ENCODE measurements around the gene ATP2B2. TPM values are rescaled to one million over a fixed set of nuclear protein-coding genes. Genes with fewer than 3 reads are reported as not detected.

The ATP2B2 gene
- total and polyA plus RNA-seq, 2 donors (not counting 1 experiment from before 2014, with no cell fraction given), result not detected

DNA sequence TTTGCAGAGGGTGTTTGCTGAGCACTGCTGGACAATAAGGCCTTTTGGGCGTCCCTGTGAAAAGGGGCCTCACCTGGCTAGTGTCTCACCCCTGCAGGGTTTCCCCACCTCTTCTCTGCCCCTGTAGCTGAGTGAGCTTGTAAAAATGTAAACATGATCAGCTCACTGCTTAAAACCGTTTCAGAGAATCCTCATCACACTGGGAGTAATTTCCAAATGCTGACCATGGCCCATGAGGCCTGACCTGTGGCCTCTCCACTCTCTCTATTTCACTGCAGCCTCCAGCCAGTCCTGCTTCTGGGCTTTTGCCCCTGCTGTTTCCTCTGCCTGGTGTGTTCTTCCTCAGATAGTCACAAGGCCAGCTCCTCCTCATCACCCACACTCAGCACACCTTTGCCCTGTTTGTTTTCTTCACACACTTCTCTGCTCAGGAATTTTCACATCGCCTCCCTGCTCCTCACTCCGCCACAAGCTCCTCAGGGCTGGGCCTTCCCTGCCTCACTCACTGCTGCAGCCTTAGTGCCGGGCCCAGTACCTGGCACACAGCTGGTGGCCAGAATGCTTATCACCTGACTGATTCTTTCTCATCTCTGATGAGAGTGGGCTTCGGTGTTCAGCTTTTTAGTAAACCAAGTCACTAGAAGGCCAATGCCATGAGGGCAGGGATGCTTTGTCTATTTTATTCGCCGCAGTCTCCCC is 105.2 kb downstream of the ATP2B2 start:
- CTCF ChIA-PET, result interaction anchor here (1.0 kb wide), 1 partner anchor 56 kb away, joined by 4 read pairs; no protein-coding TSS in a partner anchor

DNA sequence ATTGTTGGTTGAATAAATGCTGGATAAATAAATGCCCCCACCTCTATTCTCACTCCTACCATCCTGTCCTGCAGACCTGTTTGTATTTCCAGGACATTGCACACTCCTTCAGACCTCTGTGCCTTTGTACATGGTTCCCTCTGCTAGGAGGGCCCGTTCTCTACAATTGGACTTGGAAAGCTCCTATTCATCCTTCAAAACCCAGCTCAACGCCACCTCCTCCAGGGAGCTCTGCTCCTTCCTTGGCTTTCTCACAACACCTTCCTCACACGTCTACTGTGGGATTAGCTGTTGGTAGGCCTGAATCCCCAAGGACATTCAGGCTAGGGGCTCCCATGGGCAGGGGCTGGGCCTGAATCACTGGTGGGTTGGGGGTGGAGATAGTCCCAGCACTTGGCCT is 105.8 kb downstream of the ATP2B2 start:
- H3K79me2 ChIP-seq (ENCODE audit: control insufficient read depth, insufficient read depth, low read length), result no peaks in the 10 kb centered on the region
- no peak overlapping the region for H3K9ac ChIP-seq (ENCODE audit: low read length)
- ATAC-seq (ENCODE audit: low read depth), result no peak
- H3K4me1 ChIP-seq (ENCODE audit: control insufficient read depth in 2 of 2, insufficient read depth in 2 of 2, low read length in 2 of 2), result peaks cover 24 to 34% of the 10 kb centered on the region in 2 donors
- no peak overlapping the region for H3K27ac ChIP-seq (ENCODE audit: low read length in 2 of 2)
- ChIA-PET CTCF (no interaction called here), POLR2A (interaction anchor here (1.2 kb wide), 1 partner anchor 10 kb away, joined by 3 read pairs; no protein-coding TSS in a partner anchor)
- H2AFZ ChIP-seq (ENCODE audit: insufficient read depth, low read depth, low read length, poor library complexity, severe bottlenecking), result no peak overlapping the region
- no peaks in the 10 kb centered on the region for H3K27me3 ChIP-seq (replicated peaks in 1 of 4; ENCODE audit: control extremely low read depth in 1 of 4, control insufficient read depth in 3 of 4, insufficient read depth in 4 of 4, low read length in 3 of 4)
- no peaks in the 10 kb centered on the region for H3K9me3 ChIP-seq (ENCODE audit: control extremely low read depth in 1 of 3, control insufficient read depth in 2 of 3, insufficient read depth in 1 of 3, low read length in 2 of 3)
- no CpG with 5 or more reads among the region's 3 CpGs for WGBS (ENCODE audit: insufficient coverage)
- no peaks in the 10 kb centered on the region for H3K36me3 ChIP-seq (replicated peaks in 1 of 2; ENCODE audit: control extremely low read depth in 1 of 2, control insufficient read depth in 1 of 2, extremely low read depth in 1 of 2, insufficient read depth in 2 of 2, low read length in 1 of 2)
- DNase-seq, result no peak
- H3K4me2 ChIP-seq (replicated peaks; ENCODE audit: low read depth, low read length, poor library complexity, severe bottlenecking), result no peak overlapping the region
- no peaks in the 10 kb centered on the region for H3K9me3 Mint-ChIP-seq (ENCODE audit: insufficient read depth)
- TF ChIP-seq, protein P1, sequence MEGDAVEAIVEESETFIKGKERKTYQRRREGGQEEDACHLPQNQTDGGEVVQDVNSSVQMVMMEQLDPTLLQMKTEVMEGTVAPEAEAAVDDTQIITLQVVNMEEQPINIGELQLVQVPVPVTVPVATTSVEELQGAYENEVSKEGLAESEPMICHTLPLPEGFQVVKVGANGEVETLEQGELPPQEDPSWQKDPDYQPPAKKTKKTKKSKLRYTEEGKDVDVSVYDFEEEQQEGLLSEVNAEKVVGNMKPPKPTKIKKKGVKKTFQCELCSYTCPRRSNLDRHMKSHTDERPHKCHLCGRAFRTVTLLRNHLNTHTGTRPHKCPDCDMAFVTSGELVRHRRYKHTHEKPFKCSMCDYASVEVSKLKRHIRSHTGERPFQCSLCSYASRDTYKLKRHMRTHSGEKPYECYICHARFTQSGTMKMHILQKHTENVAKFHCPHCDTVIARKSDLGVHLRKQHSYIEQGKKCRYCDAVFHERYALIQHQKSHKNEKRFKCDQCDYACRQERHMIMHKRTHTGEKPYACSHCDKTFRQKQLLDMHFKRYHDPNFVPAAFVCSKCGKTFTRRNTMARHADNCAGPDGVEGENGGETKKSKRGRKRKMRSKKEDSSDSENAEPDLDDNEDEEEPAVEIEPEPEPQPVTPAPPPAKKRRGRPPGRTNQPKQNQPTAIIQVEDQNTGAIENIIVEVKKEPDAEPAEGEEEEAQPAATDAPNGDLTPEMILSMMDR (IDR thresholded peaks at IDR 0.05), result no peak
- TF ChIP-seq EZH2 (IDR thresholded peaks at IDR 0.05; ENCODE audit: borderline replicate concordance, insufficient read depth, low read depth, low read length, poor library complexity, severe bottlenecking), result no peak
- no peaks in the 10 kb centered on the region for H4K20me1 ChIP-seq (ENCODE audit: control insufficient read depth, insufficient read depth, low read length, poor library complexity, severe bottlenecking)
- no peaks in the 10 kb centered on the region for H3K27me3 Mint-ChIP-seq
- H3K4me1 Mint-ChIP-seq, result peaks cover 33% of the 10 kb centered on the region
- H3K4me3 Mint-ChIP-seq, result no peak overlapping the region
- intact Hi-C loops (cut with micrococcal nuclease), result no loop called here
- H3K4me3 ChIP-seq (ENCODE audit: control extremely low read depth in 1 of 5, extremely low read depth in 1 of 5, insufficient read depth in 1 of 5, low read depth in 2 of 5, low read length in 4 of 5), result no peak overlapping the region
- H3K27ac Mint-ChIP-seq, result no peak overlapping the region

More for the DNA sequence above, 105.2 kb downstream of the ATP2B2 start:
- no peaks in the 10 kb centered on the region for H3K79me2 ChIP-seq (ENCODE audit: control insufficient read depth, insufficient read depth, low read length)
- H3K9me3 ChIP-seq (ENCODE audit: control extremely low read depth in 1 of 3, control insufficient read depth in 2 of 3, insufficient read depth in 1 of 3, low read length in 2 of 3), result no peaks in the 10 kb centered on the region
- H3K27me3 ChIP-seq (replicated peaks in 1 of 4; ENCODE audit: control extremely low read depth in 1 of 4, control insufficient read depth in 3 of 4, insufficient read depth in 4 of 4, low read length in 3 of 4), result no peaks in the 10 kb centered on the region
- Mint-ChIP-seq H3K9me3 (ENCODE audit: insufficient read depth) (no peaks in the 10 kb centered on the region), H3K4me3 (no peak overlapping the region), H3K27ac (peak overlapping the region; percentile 15), H3K4me1 (peaks cover 28% of the 10 kb centered on the region), H3K27me3 (no peaks in the 10 kb centered on the region)
- H2AFZ ChIP-seq (ENCODE audit: insufficient read depth, low read depth, low read length, poor library complexity, severe bottlenecking), result no peak overlapping the region
- no peaks in the 10 kb centered on the region for H3K36me3 ChIP-seq (replicated peaks in 1 of 2; ENCODE audit: control extremely low read depth in 1 of 2, control insufficient read depth in 1 of 2, extremely low read depth in 1 of 2, insufficient read depth in 2 of 2, low read length in 1 of 2)
- no peak overlapping the region for H3K9ac ChIP-seq (ENCODE audit: low read length)
- H3K4me3 ChIP-seq (ENCODE audit: control extremely low read depth in 1 of 5, extremely low read depth in 1 of 5, insufficient read depth in 1 of 5, low read depth in 2 of 5, low read length in 4 of 5), result no peak overlapping the region
- no peaks in the 10 kb centered on the region for H4K20me1 ChIP-seq (ENCODE audit: control insufficient read depth, insufficient read depth, low read length, poor library complexity, severe bottlenecking)
- no peak for ATAC-seq (ENCODE audit: low read depth)
- POLR2A ChIA-PET, result interaction anchor here (1.2 kb wide), 1 partner anchor 11 kb away, joined by 3 read pairs; no protein-coding TSS in a partner anchor
- peaks cover 19 to 28% of the 10 kb centered on the region in 2 donors for H3K4me1 ChIP-seq (ENCODE audit: control insufficient read depth in 2 of 2, insufficient read depth in 2 of 2, low read length in 2 of 2)
- DNase-seq, result no peak
- 95% methylated on average over 8 of the region's 8 CpGs for WGBS (ENCODE audit: insufficient coverage)
- no peak overlapping the region for H3K4me2 ChIP-seq (replicated peaks; ENCODE audit: low read depth, low read length, poor library complexity, severe bottlenecking)
- H3K27ac ChIP-seq (ENCODE audit: low read length in 2 of 2), result no peak overlapping the region
- intact Hi-C loops (cut with micrococcal nuclease), result no loop called here
- no peak for TF ChIP-seq EZH2 (IDR thresholded peaks at IDR 0.05; ENCODE audit: borderline replicate concordance, insufficient read depth, low read depth, low read length, poor library complexity, severe bottlenecking)

All from B cell (primary cell).